GM23338 (cell line): ENCODE measurements around the gene PDCD1. TPM values are rescaled to one million over a fixed set of nuclear protein-coding genes. Genes with fewer than 3 reads are reported as not detected.

ENCODE experiments used
- ATAC-seq: fragments of 200-7000 bp; cut with Tn5 transposase; 3 replicates; pipeline ENCODE4 v1.9.1; 2020
- DNase-seq: peaks from one replicate; pipeline ENCODE4 v3.0.0-alpha.2; 2015; ENCODE audit warnings: low spot score
- H2AFZ ChIP-seq: fragments of 200-600 bp; sonication (generic); 2 replicates; pipeline ENCODE4 v1.8.0; 2016; ENCODE audit warnings: antibody characterized with exemption, mild to moderate bottlenecking, moderate library complexity
- H3F3A ChIP-seq: fragments of 200-600 bp; sonication (generic); replicated peaks from 2 replicates; pipeline ENCODE4 v1.8.0; 2017; ENCODE audit warnings: antibody characterized with exemption, mixed run types, low read depth
- H3K27ac ChIP-seq: fragments of 200-600 bp; sonication (generic); 2 replicates; pipeline ENCODE4 v1.6.1; 2016; ENCODE audit warnings: low read depth
- H3K27me3 ChIP-seq: fragments of 200-600 bp; sonication (generic); 2 replicates; pipeline ENCODE4 v1.8.0; 2016; ENCODE audit warnings: mild to moderate bottlenecking, mixed run types, moderate library complexity; ENCODE audit not compliant: insufficient read depth
- H3K36me3 ChIP-seq: fragments of 200-600 bp; sonication (generic); 2 replicates; pipeline ENCODE4 v1.8.0; 2016; ENCODE audit warnings: mild to moderate bottlenecking; ENCODE audit not compliant: insufficient read depth
- H3K4me1 ChIP-seq: fragments of 200-600 bp; sonication (generic); 2 replicates; pipeline ENCODE4 v1.8.0; 2016; ENCODE audit warnings: mild to moderate bottlenecking, moderate library complexity; ENCODE audit not compliant: insufficient read depth
- H3K4me2 ChIP-seq: fragments of 200-600 bp; sonication (generic); 2 replicates; pipeline ENCODE4 v1.7.1; 2017; ENCODE audit warnings: mixed run types
- H3K4me3 ChIP-seq: fragments of 200-600 bp; sonication (generic); 2 replicates; pipeline ENCODE4 v1.6.1; 2016; ENCODE audit warnings: mixed run types
- H3K79me2 ChIP-seq: fragments of 200-600 bp; sonication (generic); replicated peaks from 2 replicates; pipeline ENCODE4 v1.8.0; 2017; ENCODE audit warnings: mild to moderate bottlenecking; ENCODE audit not compliant: insufficient read depth
- H3K9me2 ChIP-seq: fragments of 200-600 bp; sonication (generic); 2 replicates; pipeline ENCODE4 v1.8.0; 2017; ENCODE audit not compliant: insufficient read depth
- H4K20me1 ChIP-seq: fragments of 200-600 bp; sonication (generic); replicated peaks from 2 replicates; pipeline ENCODE4 v1.8.0; 2017; ENCODE audit warnings: mild to moderate bottlenecking; ENCODE audit not compliant: insufficient read depth
- H3K27ac Mint-ChIP-seq: 2 replicates; pipeline ENCODE4 v1.8.0; 2020; ENCODE audit warnings: inconsistent platforms, mild to moderate bottlenecking, moderate library complexity, mixed read lengths
- H3K27me3 Mint-ChIP-seq: 3 replicates; pipeline ENCODE4 v1.8.0; 2022; ENCODE audit warnings: low read depth, mild to moderate bottlenecking, moderate library complexity, mixed read lengths, inconsistent platforms; ENCODE audit not compliant: insufficient read depth, poor library complexity
- H3K36me3 Mint-ChIP-seq: 3 replicates; pipeline ENCODE4 v1.8.0; 2021; ENCODE audit warnings: low read depth, mild to moderate bottlenecking, inconsistent platforms, moderate library complexity, mixed read lengths
- H3K4me1 Mint-ChIP-seq: 3 replicates; pipeline ENCODE4 v1.8.0; 2020; ENCODE audit warnings: mild to moderate bottlenecking, inconsistent platforms, mixed read lengths
- H3K4me3 Mint-ChIP-seq: 3 replicates; pipeline ENCODE4 v1.8.0; 2021; ENCODE audit warnings: moderate library complexity, mild to moderate bottlenecking, inconsistent platforms, mixed read lengths
- H3K9me3 Mint-ChIP-seq: 3 replicates; pipeline ENCODE4 v1.8.0; 2020; ENCODE audit warnings: moderate library complexity, mild to moderate bottlenecking, inconsistent platforms, mixed read lengths
- CREB1 ChIP-seq: fragments of 250-450 bp; sonication (Bioruptor Pico); IDR thresholded peaks from 2 replicates; pipeline ENCODE4 v1.5.0; 2020; ENCODE audit warnings: low read depth, mild to moderate bottlenecking, moderate library complexity
- EZH2 ChIP-seq: fragments of 200-600 bp; sonication (generic); IDR thresholded peaks from one replicate; pipeline ENCODE4 v1.8.0; 2017; ENCODE audit warnings: antibody characterized with exemption, mild to moderate bottlenecking, low read depth; ENCODE audit not compliant: unreplicated experiment
- EZH2phosphoT487 ChIP-seq: fragments of 200-600 bp; sonication (generic); IDR thresholded peaks from one replicate; pipeline ENCODE4 v1.8.1; 2018; ENCODE audit warnings: antibody characterized with exemption; ENCODE audit not compliant: unreplicated experiment
- JUNB ChIP-seq: IDR thresholded peaks from one replicate; pipeline ENCODE4 v1.6.1; 2016; ENCODE audit warnings: antibody characterized with exemption; ENCODE audit not compliant: unreplicated experiment
- POLR2AphosphoS5 ChIP-seq: IDR thresholded peaks from 2 replicates; pipeline ENCODE4 v1.6.1; 2016; ENCODE audit warnings: antibody characterized with exemption, low read depth
- REST ChIP-seq: IDR thresholded peaks from one replicate; pipeline ENCODE4 v1.6.1; 2018; ENCODE audit warnings: antibody characterized with exemption; ENCODE audit not compliant: unreplicated experiment
- STAT1 ChIP-seq: IDR thresholded peaks from one replicate; pipeline ENCODE4 v1.6.1; 2016; ENCODE audit warnings: antibody characterized with exemption; ENCODE audit not compliant: unreplicated experiment
- ZNF331 ChIP-seq: fragments of 250-450 bp; sonication (Bioruptor Pico); IDR thresholded peaks from 2 replicates; pipeline ENCODE4 v1.5.0; 2020; ENCODE audit warnings: low read depth, mild to moderate bottlenecking, moderate library complexity
- polyA plus RNA-seq: library from polyadenylated mRNA; unstranded; fragments of >200 nt; fragmentation: Nextera tagmentation; extraction: Ambion mirVana; gene quantifications from 2 replicates; pipeline ENCODE4 v1.2.1, GENCODE V29; 2016
- total RNA-seq: library from RNA; depleted of rRNA; stranded (reverse); fragments of >200 nt; shearing (Covaris generic); gene quantifications from 2 replicates; pipeline ENCODE4 v1.2.3, GENCODE V29; 2014
- TF ChIP-seq, protein P1 (sequence below), 2 experiments: fragments of 200-600 bp in 1 of 2; sonication (generic) in 1 of 2; conservative IDR thresholded peaks; 2 replicates each; pipeline versions ENCODE4 v1.5.1 to v1.6.1; 2016 to 2017; ENCODE audit warnings: antibody characterized with exemption in 2 of 2, low read depth in 2 of 2, mild to moderate bottlenecking in 2 of 2, moderate library complexity in 1 of 2
- TF ChIP-seq, protein P2 (sequence below): fragments of 250-450 bp; sonication (Bioruptor Pico); IDR thresholded peaks from 2 replicates; pipeline ENCODE4 v1.5.0; 2020; ENCODE audit warnings: mild to moderate bottlenecking, moderate library complexity
- TF ChIP-seq, protein P3 (sequence below): IDR thresholded peaks from 2 replicates; pipeline ENCODE4 v1.6.1; 2016; ENCODE audit warnings: antibody characterized with exemption

PDCD1 gene
- total and polyA plus RNA-seq, 2 experiments from 2014 or later, result 0.34 to 0.38 TPM

GRCh38 chr2:241852116-241852980 lies 6.3 kb downstream of the PDCD1 start:
- H3K4me3 Mint-ChIP-seq, result no peak overlapping the region
- no peak for DNase-seq
- H3K27me3 Mint-ChIP-seq, result peaks cover 6% of the 10 kb centered on the region
- Histone ChIP-seq H3K4me3 (no peak overlapping the region), H3F3A (no peaks in the 10 kb centered on the region), H3K27me3 (no peaks in the 10 kb centered on the region), H4K20me1 (no peaks in the 10 kb centered on the region), H3K36me3 (no peaks in the 10 kb centered on the region), H2AFZ (no peak overlapping the region), H3K9me2 (no peaks in the 10 kb centered on the region), H3K79me2 (no peaks in the 10 kb centered on the region), H3K27ac (no peak overlapping the region), H3K4me1 (no peaks in the 10 kb centered on the region), H3K4me2 (no peak overlapping the region)
- no peaks in the 10 kb centered on the region for H3K36me3 Mint-ChIP-seq
- ATAC-seq, result no peak
- H3K27ac Mint-ChIP-seq, result no peak overlapping the region
- no peaks in the 10 kb centered on the region for H3K9me3 Mint-ChIP-seq
- no peak for TF ChIP-seq REST
- TF ChIP-seq, protein P1, sequence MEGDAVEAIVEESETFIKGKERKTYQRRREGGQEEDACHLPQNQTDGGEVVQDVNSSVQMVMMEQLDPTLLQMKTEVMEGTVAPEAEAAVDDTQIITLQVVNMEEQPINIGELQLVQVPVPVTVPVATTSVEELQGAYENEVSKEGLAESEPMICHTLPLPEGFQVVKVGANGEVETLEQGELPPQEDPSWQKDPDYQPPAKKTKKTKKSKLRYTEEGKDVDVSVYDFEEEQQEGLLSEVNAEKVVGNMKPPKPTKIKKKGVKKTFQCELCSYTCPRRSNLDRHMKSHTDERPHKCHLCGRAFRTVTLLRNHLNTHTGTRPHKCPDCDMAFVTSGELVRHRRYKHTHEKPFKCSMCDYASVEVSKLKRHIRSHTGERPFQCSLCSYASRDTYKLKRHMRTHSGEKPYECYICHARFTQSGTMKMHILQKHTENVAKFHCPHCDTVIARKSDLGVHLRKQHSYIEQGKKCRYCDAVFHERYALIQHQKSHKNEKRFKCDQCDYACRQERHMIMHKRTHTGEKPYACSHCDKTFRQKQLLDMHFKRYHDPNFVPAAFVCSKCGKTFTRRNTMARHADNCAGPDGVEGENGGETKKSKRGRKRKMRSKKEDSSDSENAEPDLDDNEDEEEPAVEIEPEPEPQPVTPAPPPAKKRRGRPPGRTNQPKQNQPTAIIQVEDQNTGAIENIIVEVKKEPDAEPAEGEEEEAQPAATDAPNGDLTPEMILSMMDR (conservative IDR thresholded peaks at IDR 0.05; ENCODE audit: low read depth in 2 of 2), result no peak
- no peak for TF ChIP-seq ZNF331 (CRISPR knock-in tag)
- TF ChIP-seq, protein P2, sequence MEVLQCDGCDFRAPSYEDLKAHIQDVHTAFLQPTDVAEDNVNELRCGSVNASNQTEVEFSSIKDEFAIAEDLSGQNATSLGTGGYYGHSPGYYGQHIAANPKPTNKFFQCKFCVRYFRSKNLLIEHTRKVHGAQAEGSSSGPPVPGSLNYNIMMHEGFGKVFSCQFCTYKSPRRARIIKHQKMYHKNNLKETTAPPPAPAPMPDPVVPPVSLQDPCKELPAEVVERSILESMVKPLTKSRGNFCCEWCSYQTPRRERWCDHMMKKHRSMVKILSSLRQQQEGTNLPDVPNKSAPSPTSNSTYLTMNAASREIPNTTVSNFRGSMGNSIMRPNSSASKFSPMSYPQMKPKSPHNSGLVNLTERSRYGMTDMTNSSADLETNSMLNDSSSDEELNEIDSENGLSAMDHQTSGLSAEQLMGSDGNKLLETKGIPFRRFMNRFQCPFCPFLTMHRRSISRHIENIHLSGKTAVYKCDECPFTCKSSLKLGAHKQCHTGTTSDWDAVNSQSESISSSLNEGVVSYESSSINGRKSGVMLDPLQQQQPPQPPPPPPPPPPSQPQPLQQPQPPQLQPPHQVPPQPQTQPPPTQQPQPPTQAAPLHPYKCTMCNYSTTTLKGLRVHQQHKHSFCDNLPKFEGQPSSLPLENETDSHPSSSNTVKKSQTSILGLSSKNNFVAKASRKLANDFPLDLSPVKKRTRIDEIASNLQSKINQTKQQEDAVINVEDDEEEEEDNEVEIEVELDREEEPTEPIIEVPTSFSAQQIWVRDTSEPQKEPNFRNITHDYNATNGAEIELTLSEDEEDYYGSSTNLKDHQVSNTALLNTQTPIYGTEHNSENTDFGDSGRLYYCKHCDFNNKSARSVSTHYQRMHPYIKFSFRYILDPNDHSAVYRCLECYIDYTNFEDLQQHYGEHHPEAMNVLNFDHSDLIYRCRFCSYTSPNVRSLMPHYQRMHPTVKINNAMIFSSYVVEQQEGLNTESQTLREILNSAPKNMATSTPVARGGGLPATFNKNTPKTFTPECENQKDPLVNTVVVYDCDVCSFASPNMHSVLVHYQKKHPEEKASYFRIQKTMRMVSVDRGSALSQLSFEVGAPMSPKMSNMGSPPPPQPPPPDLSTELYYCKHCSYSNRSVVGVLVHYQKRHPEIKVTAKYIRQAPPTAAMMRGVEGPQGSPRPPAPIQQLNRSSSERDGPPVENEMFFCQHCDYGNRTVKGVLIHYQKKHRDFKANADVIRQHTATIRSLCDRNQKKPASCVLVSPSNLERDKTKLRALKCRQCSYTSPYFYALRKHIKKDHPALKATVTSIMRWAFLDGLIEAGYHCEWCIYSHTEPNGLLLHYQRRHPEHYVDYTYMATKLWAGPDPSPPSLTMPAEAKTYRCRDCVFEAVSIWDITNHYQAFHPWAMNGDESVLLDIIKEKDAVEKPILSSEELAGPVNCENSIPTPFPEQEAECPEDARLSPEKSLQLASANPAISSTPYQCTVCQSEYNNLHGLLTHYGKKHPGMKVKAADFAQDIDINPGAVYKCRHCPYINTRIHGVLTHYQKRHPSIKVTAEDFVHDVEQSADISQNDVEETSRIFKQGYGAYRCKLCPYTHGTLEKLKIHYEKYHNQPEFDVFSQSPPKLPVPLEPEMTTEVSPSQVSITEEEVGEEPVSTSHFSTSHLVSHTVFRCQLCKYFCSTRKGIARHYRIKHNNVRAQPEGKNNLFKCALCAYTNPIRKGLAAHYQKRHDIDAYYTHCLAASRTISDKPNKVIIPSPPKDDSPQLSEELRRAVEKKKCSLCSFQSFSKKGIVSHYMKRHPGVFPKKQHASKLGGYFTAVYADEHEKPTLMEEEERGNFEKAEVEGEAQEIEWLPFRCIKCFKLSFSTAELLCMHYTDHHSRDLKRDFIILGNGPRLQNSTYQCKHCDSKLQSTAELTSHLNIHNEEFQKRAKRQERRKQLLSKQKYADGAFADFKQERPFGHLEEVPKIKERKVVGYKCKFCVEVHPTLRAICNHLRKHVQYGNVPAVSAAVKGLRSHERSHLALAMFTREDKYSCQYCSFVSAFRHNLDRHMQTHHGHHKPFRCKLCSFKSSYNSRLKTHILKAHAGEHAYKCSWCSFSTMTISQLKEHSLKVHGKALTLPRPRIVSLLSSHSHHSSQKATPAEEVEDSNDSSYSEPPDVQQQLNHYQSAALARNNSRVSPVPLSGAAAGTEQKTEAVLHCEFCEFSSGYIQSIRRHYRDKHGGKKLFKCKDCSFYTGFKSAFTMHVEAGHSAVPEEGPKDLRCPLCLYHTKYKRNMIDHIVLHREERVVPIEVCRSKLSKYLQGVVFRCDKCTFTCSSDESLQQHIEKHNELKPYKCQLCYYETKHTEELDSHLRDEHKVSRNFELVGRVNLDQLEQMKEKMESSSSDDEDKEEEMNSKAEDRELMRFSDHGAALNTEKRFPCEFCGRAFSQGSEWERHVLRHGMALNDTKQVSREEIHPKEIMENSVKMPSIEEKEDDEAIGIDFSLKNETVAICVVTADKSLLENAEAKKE (CRISPR knock-in tag), result no peak
- no peak for TF ChIP-seq EZH2phosphoT487
- no peak for TF ChIP-seq EZH2
- no peak for TF ChIP-seq JUNB
- no peak for TF ChIP-seq CREB1 (CRISPR knock-in tag)
- no peak for TF ChIP-seq STAT1
- TF ChIP-seq, protein P3, sequence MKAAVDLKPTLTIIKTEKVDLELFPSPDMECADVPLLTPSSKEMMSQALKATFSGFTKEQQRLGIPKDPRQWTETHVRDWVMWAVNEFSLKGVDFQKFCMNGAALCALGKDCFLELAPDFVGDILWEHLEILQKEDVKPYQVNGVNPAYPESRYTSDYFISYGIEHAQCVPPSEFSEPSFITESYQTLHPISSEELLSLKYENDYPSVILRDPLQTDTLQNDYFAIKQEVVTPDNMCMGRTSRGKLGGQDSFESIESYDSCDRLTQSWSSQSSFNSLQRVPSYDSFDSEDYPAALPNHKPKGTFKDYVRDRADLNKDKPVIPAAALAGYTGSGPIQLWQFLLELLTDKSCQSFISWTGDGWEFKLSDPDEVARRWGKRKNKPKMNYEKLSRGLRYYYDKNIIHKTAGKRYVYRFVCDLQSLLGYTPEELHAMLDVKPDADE, result no peak
- no peak for TF ChIP-seq POLR2AphosphoS5
- no peaks in the 10 kb centered on the region for H3K4me1 Mint-ChIP-seq
